GM23248 (cell line): Measurements from ENCODE around the gene BAIAP2.

ENCODE experiments used
- EZH2 ChIP-seq: fragments of 200-600 bp; sonication (generic); IDR thresholded peaks from 2 replicates; pipeline ENCODE4 v1.6.1; 2018; ENCODE audit warnings: antibody characterized with exemption, mild to moderate bottlenecking; ENCODE audit not compliant: insufficient read depth, poor library complexity, severe bottlenecking
- EZH2phosphoT487 ChIP-seq: fragments of 200-600 bp; sonication (generic); IDR thresholded peaks from 2 replicates; pipeline ENCODE4 v1.6.1; 2018; ENCODE audit warnings: antibody characterized with exemption, moderate library complexity, mild to moderate bottlenecking, low read depth; ENCODE audit not compliant: insufficient read depth

DNA sequence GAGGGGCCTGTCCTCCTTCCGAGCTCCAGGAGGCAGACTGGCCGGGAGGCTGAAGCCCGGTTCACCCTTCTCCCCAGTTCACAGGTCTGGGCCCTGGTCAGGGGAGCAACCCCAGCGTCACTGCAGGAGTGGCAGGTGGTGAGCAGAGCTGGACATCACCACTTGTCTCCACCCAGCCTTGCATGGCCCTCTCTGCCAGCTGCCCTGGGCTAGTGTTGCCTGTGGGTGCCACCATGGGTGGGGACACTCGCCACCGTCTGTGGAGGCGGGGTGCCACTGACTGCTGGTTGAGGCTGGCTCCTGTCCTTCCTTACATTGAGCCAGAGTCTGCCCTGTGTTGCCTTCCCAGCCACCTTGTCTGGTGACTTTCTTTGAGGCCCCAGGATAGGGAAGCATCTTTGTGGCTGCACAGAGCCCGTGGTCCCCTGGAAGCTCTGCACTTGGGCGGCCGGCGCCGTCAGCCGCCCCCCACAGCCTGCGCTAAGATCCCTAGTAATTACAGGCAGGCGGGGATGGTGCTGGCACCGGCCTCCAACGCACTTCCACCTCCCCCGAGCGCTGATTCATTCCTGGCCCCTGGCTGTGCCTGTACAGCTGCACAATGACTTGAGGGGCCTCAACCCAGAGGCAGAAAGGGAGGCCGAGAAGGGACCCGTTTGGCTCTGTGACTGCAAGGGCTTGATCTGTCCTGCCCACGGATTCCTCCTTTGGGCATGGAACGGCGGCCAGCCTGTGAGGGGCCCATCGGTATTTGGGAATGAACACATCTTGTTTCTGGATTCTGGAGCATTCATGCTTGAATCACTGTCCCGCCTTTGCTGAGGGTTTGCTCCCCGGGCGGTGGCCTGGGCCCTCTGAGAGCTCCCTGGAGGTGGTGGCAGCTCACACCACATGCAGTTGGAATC, 5.2 kb downstream of the BAIAP2 start:
- TF ChIP-seq EZH2 (no peak), EZH2phosphoT487 (no peak)
